Tongue (tissue), 2 donors: Measurements from ENCODE around the gene ACAA1. TPM values are rescaled to one million over a fixed set of nuclear protein-coding genes. Genes with fewer than 3 reads are reported as not detected.
"Not testable (repeated sequence)": the region's sequence is repeated elsewhere in the genome, so short reads cannot be mapped to it uniquely, and the experiment has no call there.

ENCODE experiments used
- DNase-seq: peaks from one replicate; pipeline ENCODE4 v3.0.0-alpha.2; 2015
- total RNA-seq: library from RNA; depleted of rRNA; stranded (reverse); fragments of >200 nt; gene quantifications from one replicate; pipeline ENCODE4 v1.2.3, GENCODE V29; 2014

Gene ACAA1
- total RNA-seq, 1 donor from 2014 or later = 42.0 TPM

DNA sequence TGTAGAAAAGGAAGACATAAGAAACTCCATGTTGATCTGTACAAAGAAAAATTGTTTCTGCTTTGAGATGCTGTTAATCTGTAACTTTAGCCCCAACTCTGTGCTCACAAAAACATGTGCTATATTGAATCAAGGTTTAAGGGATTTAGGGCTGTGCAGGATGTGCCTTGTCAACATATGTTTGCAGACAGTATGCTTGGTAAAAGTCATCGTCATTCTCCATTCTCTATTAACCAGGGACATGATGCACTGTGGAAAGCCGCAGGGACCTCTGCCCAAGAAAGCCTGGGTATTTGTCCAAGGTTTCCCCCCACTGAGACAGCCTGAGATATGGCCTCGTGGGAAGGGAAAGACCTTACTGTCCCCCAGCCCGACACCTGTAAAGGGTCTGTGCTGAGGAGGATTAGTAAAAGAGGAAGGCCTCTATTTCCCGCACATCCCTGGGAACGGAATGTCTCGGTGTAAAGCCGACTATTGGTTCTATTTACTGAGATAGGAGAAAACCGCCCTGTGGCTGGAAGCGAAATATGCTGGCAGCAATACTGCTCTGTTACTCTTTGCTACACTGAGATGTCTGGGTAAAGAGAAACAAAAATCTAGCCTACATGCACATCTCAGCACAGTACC, 2.3 kb downstream of the ACAA1 start:
- DNase-seq = not testable (repeated sequence)

GRCh38 chr3:38133557-38134405, 3.1 kb downstream of the ACAA1 start:
- no peak for DNase-seq

GRCh38 chr3:38133209-38133556, 3.7 kb downstream of the ACAA1 start:
- DNase-seq = no peak

DNA sequence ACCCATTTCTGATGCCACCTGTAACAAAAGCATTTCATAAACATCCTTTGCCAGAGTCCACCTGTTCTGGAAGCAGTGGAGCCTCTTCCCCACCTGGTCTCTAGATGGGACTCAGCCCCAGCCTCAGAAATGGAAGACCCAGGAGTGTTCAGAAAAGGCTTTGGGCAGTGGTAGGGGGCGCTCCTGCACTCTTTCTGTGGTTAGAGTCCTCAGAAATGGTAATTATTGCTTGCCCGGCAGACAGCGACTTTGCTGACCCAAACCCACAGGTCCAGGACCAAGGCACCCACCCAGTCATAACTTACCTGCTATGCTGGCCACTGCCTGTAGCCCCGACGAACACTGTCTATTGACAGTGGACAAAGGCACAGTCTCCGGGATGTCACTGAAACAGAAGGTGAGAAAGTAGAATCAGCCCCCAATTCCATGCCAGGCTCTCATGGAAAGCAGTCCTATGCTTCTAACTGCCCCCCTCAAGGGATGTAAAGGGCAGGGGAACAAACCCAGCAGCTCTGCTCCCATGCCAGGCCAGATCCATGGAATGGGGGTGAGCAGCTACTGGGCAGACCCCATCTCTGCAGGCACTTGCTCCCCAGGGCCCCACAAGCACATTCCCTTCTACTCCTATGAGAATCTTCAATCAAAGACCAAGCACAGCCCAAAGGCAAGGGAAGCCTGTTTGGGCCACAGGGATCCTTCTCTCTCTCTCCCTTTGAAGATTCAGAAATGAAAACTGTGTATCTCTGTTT, 5.1 kb downstream of the ACAA1 start:
- DNase-seq = peak; percentile 43

DNA sequence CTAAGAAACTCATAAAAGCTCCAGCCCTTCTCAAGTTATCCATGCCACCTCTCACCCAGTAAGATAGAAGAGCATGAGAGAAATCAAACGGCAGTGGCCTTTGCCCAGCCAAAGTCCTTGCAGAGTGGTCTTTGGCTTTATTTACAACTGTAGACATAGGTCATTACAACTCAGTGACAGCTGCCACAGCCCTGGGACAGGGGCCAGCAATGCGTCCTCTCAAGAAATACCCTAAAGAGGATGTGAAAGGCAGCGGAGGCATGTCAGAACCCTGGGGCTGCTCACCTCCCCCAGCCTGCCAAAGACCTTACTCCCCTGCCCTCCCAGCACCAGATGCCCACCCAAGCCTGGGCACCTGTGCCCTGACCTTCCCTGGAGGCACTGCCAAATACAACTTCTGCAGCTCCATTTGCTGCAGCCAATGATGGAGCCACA, 6.3 kb downstream of the ACAA1 start:
- peak; percentile 33 for DNase-seq

- DNase-seq = no peak
Observed at GRCh38 chr3:38129058-38129457, 7.9 kb downstream of the ACAA1 start.

GRCh38 chr3:38128303-38128655, 8.6 kb downstream of the ACAA1 start:
- DNase-seq = no peak

DNA sequence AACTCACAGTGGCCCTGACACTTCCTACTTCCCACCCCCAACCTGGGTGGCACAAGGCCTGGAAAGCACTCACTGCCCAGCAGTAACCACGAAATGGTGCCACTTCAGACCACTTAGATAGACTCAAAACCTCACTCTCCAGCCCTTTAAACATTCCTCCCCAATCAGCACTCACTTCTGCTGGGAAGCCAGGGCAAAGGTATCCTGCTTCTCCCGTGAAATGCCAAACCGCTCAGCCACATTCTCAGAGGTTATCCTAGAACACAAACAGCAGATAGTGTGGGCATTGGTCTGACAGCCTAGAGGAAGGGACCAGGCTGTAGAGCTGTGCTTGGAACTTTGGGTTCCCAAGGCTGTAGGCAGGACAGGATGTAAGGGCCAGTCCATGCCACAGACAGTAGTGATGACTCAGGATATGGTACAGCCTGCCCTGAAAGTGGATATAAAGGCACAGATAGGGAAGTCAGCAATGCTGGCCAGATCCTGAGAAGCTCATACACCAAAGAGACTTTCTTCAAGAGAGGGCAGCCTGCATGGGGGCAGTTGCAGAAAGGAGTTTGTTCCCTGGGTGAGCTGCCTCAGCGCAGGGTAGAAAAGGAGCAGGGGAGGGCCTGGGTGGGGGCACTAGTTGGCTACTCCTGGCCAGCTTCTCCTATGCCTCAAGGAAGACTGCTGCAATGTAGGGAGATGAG, 9.2 kb downstream of the ACAA1 start:
- no peak for DNase-seq

DNA sequence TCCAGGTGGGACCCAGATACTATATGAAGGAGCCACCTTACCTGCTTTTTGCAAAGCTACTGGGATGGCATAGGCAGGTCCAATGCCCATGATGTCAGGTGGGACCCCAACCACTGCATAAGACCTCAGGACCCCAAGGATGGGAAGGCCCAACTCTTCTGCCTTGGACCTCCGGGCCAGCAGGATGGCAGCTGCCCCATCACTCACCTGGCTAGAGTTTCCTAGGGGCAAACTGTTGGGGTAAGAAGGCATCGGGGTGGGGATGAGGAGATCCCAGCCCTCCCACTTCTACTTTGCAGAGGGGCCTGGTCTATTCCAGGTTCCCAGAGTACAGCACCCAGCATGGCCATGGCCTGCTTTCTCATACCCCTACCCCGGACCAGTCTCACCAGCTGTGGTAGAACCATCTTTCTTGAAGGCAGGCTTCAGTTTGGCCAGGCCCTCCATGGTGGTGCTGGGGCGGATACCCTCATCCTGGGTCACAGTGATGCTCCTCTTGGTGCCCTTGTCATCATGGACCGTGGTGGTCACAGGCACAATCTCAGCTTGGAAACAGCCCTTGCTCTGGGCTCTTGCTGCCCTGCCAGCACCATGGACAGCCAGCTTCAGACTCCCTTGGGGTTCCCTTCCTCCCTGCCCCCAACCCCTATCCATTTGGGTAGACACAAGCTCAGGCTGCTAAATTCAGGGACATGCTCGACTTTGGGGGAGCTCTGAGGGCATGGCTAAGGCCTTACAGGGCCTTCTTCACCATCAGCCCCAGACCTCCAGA, 10.6 kb downstream of the ACAA1 start:
- no peak for DNase-seq

GRCh38 chr3:38125305-38126120, 11.4 kb downstream of the ACAA1 start:
- no peak for DNase-seq

DNA sequence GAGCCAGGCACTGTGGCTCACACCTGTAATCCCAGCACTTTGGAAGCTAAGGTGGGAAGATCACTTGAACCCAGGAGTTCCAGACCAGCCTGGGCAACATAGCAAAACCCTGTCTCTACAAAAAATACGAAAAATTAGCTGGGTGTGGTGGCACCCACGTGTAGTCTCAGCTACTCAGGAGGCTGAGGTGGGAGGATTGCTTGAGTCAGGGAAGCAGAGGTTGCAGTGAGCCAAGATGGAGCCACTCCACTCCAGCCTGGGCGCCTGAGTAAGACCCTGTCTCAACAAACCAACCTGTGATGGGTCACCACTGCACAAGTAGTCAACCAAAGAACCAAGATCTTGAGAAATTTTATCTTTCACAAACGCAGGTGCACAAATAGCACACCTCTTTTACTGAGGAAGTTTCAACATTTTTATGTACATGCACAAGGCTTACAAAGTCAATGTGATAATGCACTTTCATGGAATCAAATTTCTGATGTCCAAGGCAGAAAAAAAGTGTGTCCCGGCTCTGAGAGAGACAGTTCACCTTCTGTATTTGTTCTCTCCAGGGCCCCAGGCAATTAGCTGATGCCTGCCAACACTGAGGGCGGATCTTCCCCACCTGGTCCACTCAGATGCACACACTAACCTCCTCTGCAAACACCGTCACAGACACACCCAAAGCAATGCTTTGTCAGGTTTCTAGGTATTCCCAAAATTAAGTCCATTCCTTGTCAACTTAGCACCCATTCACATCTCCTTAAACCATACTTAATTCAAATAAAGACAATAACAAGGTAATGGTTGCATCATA, 12.4 kb downstream of the ACAA1 start:
- no peak for DNase-seq

GRCh38 chr3:38122712-38123290, 14.1 kb downstream of the ACAA1 start:
- DNase-seq = no peak

- no peak for DNase-seq
Observed at GRCh38 chr3:38121832-38122461, 15.0 kb downstream of the ACAA1 start.

DNA sequence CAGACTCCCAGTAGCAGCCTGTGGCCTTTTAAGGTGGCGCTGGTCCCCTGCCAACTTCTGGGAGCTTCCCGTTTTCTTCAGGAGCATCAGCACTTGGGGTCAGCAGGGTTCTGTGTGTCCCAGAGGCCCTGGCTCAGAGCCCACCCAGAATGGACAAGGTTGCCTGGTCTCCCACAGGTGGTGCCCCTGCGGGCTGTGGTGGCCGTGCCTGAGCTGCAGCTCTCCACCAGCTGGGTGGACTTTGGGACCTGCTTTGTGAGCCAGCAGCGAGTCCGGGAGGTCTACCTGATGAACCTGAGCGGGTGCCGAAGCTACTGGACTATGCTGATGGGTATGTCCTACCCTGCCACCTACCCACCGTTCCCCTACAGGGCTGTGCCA, 15.5 kb downstream of the ACAA1 start:
- no peak for DNase-seq

DNA sequence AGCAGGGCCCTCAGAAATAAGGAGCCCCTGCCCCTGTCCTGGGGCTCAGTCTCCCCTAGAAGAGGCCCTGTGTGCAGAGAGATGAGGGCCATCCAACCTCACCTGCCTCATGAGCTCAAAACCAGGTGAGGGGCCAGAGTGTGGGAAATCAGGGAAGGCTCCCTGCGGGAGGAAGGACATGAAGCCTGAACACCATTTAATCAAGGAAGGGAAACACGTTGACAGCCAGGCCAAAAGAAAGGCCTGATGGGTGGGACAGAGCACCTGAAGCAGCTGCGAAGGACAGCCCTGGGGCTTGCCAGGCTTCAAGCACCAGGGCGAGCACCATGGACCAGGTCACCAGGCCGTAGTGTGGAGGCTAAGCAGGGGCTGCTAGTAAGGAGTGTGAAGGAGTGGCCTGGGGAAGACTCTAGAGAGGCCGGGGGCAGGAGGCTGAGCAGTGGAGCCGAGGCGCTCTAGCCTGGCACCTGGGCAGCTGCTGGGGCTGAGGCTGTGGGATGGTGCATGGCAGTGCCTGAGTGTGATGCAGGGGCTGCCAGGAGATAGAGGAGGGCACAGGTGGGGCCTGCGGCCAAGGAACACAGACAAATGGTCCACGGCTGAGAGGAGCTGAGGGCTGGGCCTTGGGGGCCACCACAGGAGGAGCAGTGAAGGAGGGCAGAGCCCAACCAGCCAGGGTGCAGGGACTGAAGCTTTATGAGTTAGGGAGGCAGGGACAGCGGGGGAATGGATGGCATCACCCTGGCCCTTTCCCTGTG, 16.1 kb downstream of the ACAA1 start:
- no peak for DNase-seq

DNA sequence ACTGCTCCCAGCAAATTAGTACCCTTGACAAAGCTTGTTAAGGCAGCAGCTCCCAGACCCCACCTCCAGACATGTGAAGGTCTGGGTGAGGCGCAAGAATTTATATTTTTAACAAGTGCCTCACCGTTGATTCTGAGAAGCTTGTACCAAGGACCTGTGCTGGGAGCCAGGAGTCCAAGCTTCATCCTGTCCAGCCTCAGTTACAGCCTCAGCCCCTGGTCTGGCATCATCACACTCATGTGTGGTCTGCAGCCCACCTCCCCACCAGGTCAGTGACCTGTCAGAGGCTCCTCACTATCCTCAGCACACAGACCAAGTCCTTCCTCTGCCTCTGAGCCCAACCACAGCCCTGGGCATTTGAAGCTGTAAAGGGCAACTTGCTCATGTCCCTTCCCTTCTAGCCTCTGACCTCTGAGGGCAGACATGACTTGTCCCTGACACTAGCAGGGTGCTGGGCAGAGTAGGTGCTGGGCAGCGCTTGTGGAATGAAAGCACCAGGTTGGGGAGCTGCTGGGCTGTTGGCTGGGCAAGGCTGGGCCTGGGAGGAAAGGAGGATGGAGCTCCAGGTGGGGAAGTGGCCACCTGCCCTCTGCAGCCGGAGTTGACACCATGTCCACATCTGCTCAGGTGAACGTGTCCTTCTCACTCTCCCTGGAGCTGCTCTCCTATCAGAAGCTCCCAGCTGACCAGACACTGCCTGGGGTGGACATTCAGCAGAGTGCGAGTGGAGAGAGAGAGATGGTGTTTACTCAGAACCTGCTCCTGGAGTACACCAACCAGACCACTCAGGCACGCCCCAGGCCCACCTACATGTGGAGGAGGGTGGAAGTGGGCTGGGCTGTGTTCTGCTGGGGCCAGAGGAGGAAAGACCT, 16.9 kb downstream of the ACAA1 start:
- no peak for DNase-seq

DNA sequence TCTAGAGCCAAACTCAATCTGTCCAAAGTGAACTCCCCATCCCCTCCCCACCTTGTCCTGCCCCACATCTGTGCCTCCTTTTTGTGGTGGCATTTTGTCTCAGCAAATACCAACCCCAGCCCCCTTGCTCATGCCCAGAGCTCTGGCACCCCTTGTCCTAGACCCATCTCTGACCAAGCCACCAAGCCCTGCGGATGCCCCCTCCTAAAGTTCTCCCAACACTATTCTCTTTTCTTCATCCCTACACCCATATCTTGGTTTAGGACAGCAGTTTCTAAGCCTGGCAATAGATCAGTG, 17.7 kb downstream of the ACAA1 start:
- no peak for DNase-seq
